MCF 10A (cell line): ENCODE data around the gene APOO. TPM values are rescaled to one million over a fixed set of nuclear protein-coding genes. Genes with fewer than 3 reads are reported as not detected.

Source experiments
- BruUV-seq: library from RNA; stranded (reverse); fragments of 400-500 nt; replicated peaks from 2 replicates; lab custom pipeline; 2021; lab: Mats Ljungman, UMichigan
- CTCF ChIA-PET: fragments of 300-600 bp; sonication (Branson Sonifier 250); formaldehyde crosslinking; extraction: SDS; loops from one replicate; lab custom pipeline; 2021; ENCODE audit warnings: antibody characterized with exemption, inconsistent platforms; lab: Yijun Ruan, JAX
- POLR2A ChIA-PET: fragments of 300-600, 350-650 bp; sonication (Branson Sonifier 250); formaldehyde crosslinking; extraction: SDS; loops from one replicate; lab custom pipeline; 2020; ENCODE audit warnings: antibody characterized with exemption, inconsistent platforms; lab: Yijun Ruan, JAX
- DNase-seq: peaks from one replicate; pipeline ENCODE4 v3.0.0-alpha.2; 2018; ENCODE audit not compliant: unreplicated experiment
- H3K27ac Mint-ChIP-seq: one replicate; pipeline ENCODE4 v1.8.0; 2022; ENCODE audit warnings: mild to moderate bottlenecking, low read depth, mixed read lengths; ENCODE audit not compliant: unreplicated experiment
- H3K27me3 Mint-ChIP-seq: one replicate; pipeline ENCODE4 v1.8.0; 2022; ENCODE audit warnings: mixed read lengths; ENCODE audit not compliant: insufficient read depth, unreplicated experiment
- H3K36me3 Mint-ChIP-seq: one replicate; pipeline ENCODE4 v1.8.0; 2022; ENCODE audit warnings: mild to moderate bottlenecking, moderate library complexity, mixed read lengths; ENCODE audit not compliant: insufficient read depth, unreplicated experiment
- H3K4me1 Mint-ChIP-seq: one replicate; pipeline ENCODE4 v1.8.0; 2022; ENCODE audit warnings: mixed read lengths; ENCODE audit not compliant: insufficient read depth, unreplicated experiment
- H3K4me3 Mint-ChIP-seq: one replicate; pipeline ENCODE4 v1.8.0; 2022; ENCODE audit warnings: mild to moderate bottlenecking, moderate library complexity, mixed read lengths; ENCODE audit not compliant: unreplicated experiment
- H3K9me3 Mint-ChIP-seq: one replicate; pipeline ENCODE4 v1.8.0; 2022; ENCODE audit warnings: mixed read lengths; ENCODE audit not compliant: unreplicated experiment
- intact Hi-C: fragments of 100-400 bp; cut with micrococcal nuclease; formaldehyde crosslinking; loops from 2 replicates; pipeline ENCODE4 v1.14.1; 2022
- total RNA-seq: library from RNA; stranded (reverse); gene quantifications from 2 replicates; pipeline ENCODE4 v1.2.3, GENCODE V29; 2022
- TF ChIP-seq, protein P1 (sequence below): fragments of 200-600 bp; IDR thresholded peaks from one replicate; pipeline ENCODE4 v1.8.0; 2022; ENCODE audit warnings: antibody characterized with exemption, mild to moderate bottlenecking; ENCODE audit not compliant: unreplicated experiment

Gene APOO
- total RNA-seq, 1 experiment from 2014 or later = 35.9 TPM

DNA sequence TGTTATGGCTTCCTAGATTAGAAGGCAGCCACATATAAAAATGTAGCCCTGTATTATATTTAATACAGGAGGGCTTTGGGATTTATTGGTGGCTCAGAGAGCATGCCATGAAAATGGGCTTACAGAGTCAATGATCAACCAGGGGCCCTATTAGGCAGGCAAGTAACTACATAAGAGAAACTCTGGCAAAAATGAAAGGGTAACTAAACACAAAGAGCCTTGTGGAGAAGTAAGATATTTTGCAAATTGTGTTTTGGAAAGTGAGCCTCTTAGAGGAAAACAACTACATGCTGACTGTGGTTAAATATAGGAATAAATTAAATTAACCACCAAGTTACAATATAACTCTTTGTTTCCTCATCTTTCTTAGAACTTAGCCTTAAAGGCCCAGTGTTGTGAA is 119.2 kb downstream of the APOO start:
- DNase-seq = no peak
- Mint-ChIP-seq H3K9me3 (no peaks in the 10 kb centered on the region), H3K4me3 (no peak overlapping the region), H3K27ac (no peak overlapping the region), H3K27me3 (no peaks in the 10 kb centered on the region), H3K4me1 (peaks cover 16% of the 10 kb centered on the region), H3K36me3 (peaks cover 36% of the 10 kb centered on the region)
- no TSS peak for BruUV-seq
- intact Hi-C loops = no loop called here
- POLR2A ChIA-PET = interaction anchor here (1.1 to 8.4 kb wide), 3 partner anchors 8 to 46 kb away, joined by 3 to 111 read pairs (median 5); partner anchors contain the start of gene ACOT9
- TF ChIP-seq, protein P1, sequence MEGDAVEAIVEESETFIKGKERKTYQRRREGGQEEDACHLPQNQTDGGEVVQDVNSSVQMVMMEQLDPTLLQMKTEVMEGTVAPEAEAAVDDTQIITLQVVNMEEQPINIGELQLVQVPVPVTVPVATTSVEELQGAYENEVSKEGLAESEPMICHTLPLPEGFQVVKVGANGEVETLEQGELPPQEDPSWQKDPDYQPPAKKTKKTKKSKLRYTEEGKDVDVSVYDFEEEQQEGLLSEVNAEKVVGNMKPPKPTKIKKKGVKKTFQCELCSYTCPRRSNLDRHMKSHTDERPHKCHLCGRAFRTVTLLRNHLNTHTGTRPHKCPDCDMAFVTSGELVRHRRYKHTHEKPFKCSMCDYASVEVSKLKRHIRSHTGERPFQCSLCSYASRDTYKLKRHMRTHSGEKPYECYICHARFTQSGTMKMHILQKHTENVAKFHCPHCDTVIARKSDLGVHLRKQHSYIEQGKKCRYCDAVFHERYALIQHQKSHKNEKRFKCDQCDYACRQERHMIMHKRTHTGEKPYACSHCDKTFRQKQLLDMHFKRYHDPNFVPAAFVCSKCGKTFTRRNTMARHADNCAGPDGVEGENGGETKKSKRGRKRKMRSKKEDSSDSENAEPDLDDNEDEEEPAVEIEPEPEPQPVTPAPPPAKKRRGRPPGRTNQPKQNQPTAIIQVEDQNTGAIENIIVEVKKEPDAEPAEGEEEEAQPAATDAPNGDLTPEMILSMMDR = no peak
- CTCF ChIA-PET = interaction anchor here (1.1 to 3.7 kb wide), 3 partner anchors 9 to 114 kb away, joined by 3 to 15 read pairs (median 10); no protein-coding TSS in a partner anchor

DNA sequence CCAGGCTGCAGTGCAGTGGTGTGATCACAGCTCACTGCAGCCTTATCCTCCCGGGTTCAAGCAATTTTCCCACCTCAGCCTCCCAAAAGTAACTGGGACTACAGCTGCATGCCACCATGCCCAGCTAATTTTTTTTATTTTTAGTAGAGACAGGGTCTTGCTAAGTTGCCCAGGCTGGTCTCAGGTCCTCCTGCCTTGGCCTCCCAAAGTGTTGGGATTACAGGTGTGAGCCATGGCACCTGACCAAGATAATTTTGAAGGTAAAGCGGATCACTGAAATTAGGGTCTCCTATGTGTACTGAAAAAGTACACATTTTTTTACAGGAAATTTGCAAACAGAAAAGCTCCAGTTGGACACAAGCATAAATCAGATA is 120.0 kb downstream of the APOO start:
- TF ChIP-seq, protein P1 = no peak
- Mint-ChIP-seq H3K27me3 (no peaks in the 10 kb centered on the region), H3K4me3 (no peak overlapping the region), H3K27ac (no peak overlapping the region), H3K4me1 (peaks cover 16% of the 10 kb centered on the region), H3K9me3 (no peaks in the 10 kb centered on the region), H3K36me3 (peaks cover 44% of the 10 kb centered on the region)
- no peak for DNase-seq
- intact Hi-C loops = no loop called here
- no TSS peak for BruUV-seq
- CTCF ChIA-PET = interaction anchor here (1.6 to 3.7 kb wide), 2 partner anchors 9 to 114 kb away, joined by 3 to 15 read pairs; no protein-coding TSS in a partner anchor
- POLR2A ChIA-PET = interaction anchor here (1.1 to 8.4 kb wide), 3 partner anchors 9 to 45 kb away, joined by 3 to 111 read pairs (median 5); partner anchors contain the start of gene ACOT9

GRCh38 chrX:23786268-23786815 is 121.4 kb downstream of the APOO start:
- POLR2A ChIA-PET = interaction anchor here (6.7 to 8.4 kb wide), 2 partner anchors 18 to 116 kb away, joined by 111 to 140 read pairs; no protein-coding TSS in a partner anchor
- intact Hi-C loops = no loop called here
- CTCF ChIA-PET = interaction anchor here (3.7 kb wide), 1 partner anchor 116 kb away, joined by 15 read pairs; no protein-coding TSS in a partner anchor

GRCh38 chrX:23785580-23785979 is 122.2 kb downstream of the APOO start:
- ChIA-PET CTCF (interaction anchor here (3.7 kb wide), 1 partner anchor 117 kb away, joined by 15 read pairs; no protein-coding TSS in a partner anchor), POLR2A (interaction anchor here (0.8 to 8.4 kb wide), 4 partner anchors 19 to 121 kb away, joined by 3 to 140 read pairs (median 59); no protein-coding TSS in a partner anchor)
- DNase-seq = no peak
- no peaks in the 10 kb centered on the region for H3K9me3 Mint-ChIP-seq
- H3K36me3 Mint-ChIP-seq = peaks cover 48% of the 10 kb centered on the region
- peaks cover 16% of the 10 kb centered on the region for H3K4me1 Mint-ChIP-seq
- TF ChIP-seq, protein P1 = no peak
- no TSS peak for BruUV-seq
- peak overlapping the region; percentile 80 for H3K27ac Mint-ChIP-seq
- intact Hi-C loops = no loop called here
- no peaks in the 10 kb centered on the region for H3K27me3 Mint-ChIP-seq
- peak overlapping the region; percentile 76 for H3K4me3 Mint-ChIP-seq

More at GRCh38 chrX:23786268-23786815, 121.4 kb downstream of the APOO start:
- DNase-seq = no peak
- H3K4me3 Mint-ChIP-seq = peak overlapping the region; percentile 76
- TF ChIP-seq, protein P1 = no peak
- no peak overlapping the region for H3K27ac Mint-ChIP-seq
- no peaks in the 10 kb centered on the region for H3K27me3 Mint-ChIP-seq
- no peaks in the 10 kb centered on the region for H3K9me3 Mint-ChIP-seq
- peaks cover 48% of the 10 kb centered on the region for H3K36me3 Mint-ChIP-seq
- peaks cover 16% of the 10 kb centered on the region for H3K4me1 Mint-ChIP-seq
- no TSS peak for BruUV-seq
